Naive thymus-derived CD4-positive, alpha-beta T cell (primary cell): Measurements from ENCODE around the gene HOXB5. TPM values are rescaled to one million over a fixed set of nuclear protein-coding genes. Genes with fewer than 3 reads are reported as not detected.

Experiments used
- microRNA-seq: library from miRNA; unstranded; fragments of <30 nt; microRNA quantifications from one replicate; pipeline ENCODE4 v1.2.0, GENCODE V29; 2022; ENCODE audit warnings: borderline microRNAs expressed
- polyA plus RNA-seq, 2 donors: library from polyadenylated mRNA; unstranded; fragments of 300-500 nt; fragmentation: Illumina TruSeq; gene quantifications; one replicate each; pipeline ENCODE4 v1.2.3, GENCODE V29; 2021
- total RNA-seq, 6 experiments: library from RNA in 5 of 6; stranded (reverse) in 5 of 6; gene quantifications; 1 replicate in 5 of 6; 2 replicates in 1 of 6; pipeline ENCODE4 v1.2.3 and lab custom pipeline; 2021 to 2026

The HOXB5 gene
- total and polyA plus RNA-seq, 7 experiments from 2014 or later: not detected

Small RNA genes lying within 50 kb of the gene (microRNA-seq; reads per million reads assigned to microRNA genes)
- gene MIR196A1: not detected

Other genes starting within 250 kb of the HOXB5 start
- gene SKAP1, start 163.6 kb downstream of the HOXB5 start, total RNA-seq: 100 to 1,000 TPM in 4 of 5 experiments, 10 to 100 TPM in 1; 99.3 to 117 (median 109) TPM
- gene SKAP1, start 163.6 kb downstream of the HOXB5 start, polyA plus RNA-seq: 100 to 1,000 TPM; 254 to 289 TPM
- gene HOXB1, start 62.8 kb downstream of the HOXB5 start, total RNA-seq: not detected
- gene HOXB1, start 62.8 kb downstream of the HOXB5 start, polyA plus RNA-seq: not detected
- 10 to 100 TPM in 4 of 5 experiments, 1 to 10 TPM in 1; 3.4 to 46.9 (median 34.2) TPM for gene HOXB2, start 48.7 kb downstream of the HOXB5 start, total RNA-seq
- gene HOXB2, start 48.7 kb downstream of the HOXB5 start, polyA plus RNA-seq: 10 to 100 TPM in 1 of 2 donors, 1 to 10 TPM in 1; 9.7 to 23.1 TPM
- 1 to 10 TPM in 4 of 5 experiments, under 1 TPM in 1; 0.34 to 7.9 (median 2.4) TPM for gene HOXB4, start 15.4 kb downstream of the HOXB5 start, total RNA-seq
- gene HOXB4, start 15.4 kb downstream of the HOXB5 start, polyA plus RNA-seq: not detected
- 10 to 100 TPM in 1 of 5 experiments, 1 to 10 TPM in 3, under 1 TPM in 1; 0.48 to 14.6 (median 7.1) TPM for gene HOXB3, start 3.5 kb downstream of the HOXB5 start, total RNA-seq
- under 1 TPM in 1 of 2 donors, not detected in 1; 0.11 TPM for gene HOXB3, start 3.5 kb downstream of the HOXB5 start, polyA plus RNA-seq
- gene HOXB6, start 11.2 kb upstream of the HOXB5 start, total RNA-seq: under 1 TPM in 1 of 5 experiments, not detected in 4; 0.34 TPM
- not detected for gene HOXB6, start 11.2 kb upstream of the HOXB5 start, polyA plus RNA-seq
- under 1 TPM in 1 of 5 experiments, not detected in 4; 0.31 TPM for gene HOXB7, start 17.2 kb upstream of the HOXB5 start, total RNA-seq
- not detected for gene HOXB7, start 17.2 kb upstream of the HOXB5 start, polyA plus RNA-seq
- not detected for gene HOXB8, start 21.5 kb upstream of the HOXB5 start, total RNA-seq
- gene HOXB8, start 21.5 kb upstream of the HOXB5 start, polyA plus RNA-seq: not detected
- under 1 TPM in 3 of 5 experiments, not detected in 2; 0.12 to 0.24 (median 0.16) TPM for gene HOXB9, start 32.6 kb upstream of the HOXB5 start, total RNA-seq
- gene HOXB9, start 32.6 kb upstream of the HOXB5 start, polyA plus RNA-seq: not detected
- gene PRAC1, start 128.7 kb upstream of the HOXB5 start, total RNA-seq: not detected
- gene PRAC1, start 128.7 kb upstream of the HOXB5 start, polyA plus RNA-seq: not detected
- gene PRAC2, start 129.4 kb upstream of the HOXB5 start, total RNA-seq: not detected
- not detected for gene PRAC2, start 129.4 kb upstream of the HOXB5 start, polyA plus RNA-seq
- not detected for gene HOXB13, start 135.0 kb upstream of the HOXB5 start, total RNA-seq
- gene HOXB13, start 135.0 kb upstream of the HOXB5 start, polyA plus RNA-seq: not detected
- not detected for gene TTLL6, start 223.4 kb upstream of the HOXB5 start, total RNA-seq
- not detected for gene TTLL6, start 223.4 kb upstream of the HOXB5 start, polyA plus RNA-seq
- 100 to 1,000 TPM; 129 to 208 (median 139) TPM for gene CALCOCO2, start 237.3 kb upstream of the HOXB5 start, total RNA-seq
- 100 to 1,000 TPM; 159 to 167 TPM for gene CALCOCO2, start 237.3 kb upstream of the HOXB5 start, polyA plus RNA-seq